Fibroblast of the aortic adventitia (primary cell): Measurements from ENCODE around the gene ZMYND8. TPM values are rescaled to one million over a fixed set of nuclear protein-coding genes. Genes with fewer than 3 reads are reported as not detected.
"Not testable (repeated sequence)": the region's sequence is repeated elsewhere in the genome, so short reads cannot be mapped to it uniquely, and the experiment has no call there.

Source experiments
- DNase-seq: peaks from one replicate; pipeline ENCODE4 v3.0.0-alpha.2; 2010; ENCODE audit warnings: low read depth
- H3K4me3 ChIP-seq: 2 replicates; pipeline ENCODE4 v1.5.1; 2011; ENCODE audit warnings: low read depth, mild to moderate bottlenecking, control low read depth, low read length, moderate library complexity
- CTCF ChIP-seq: IDR thresholded peaks from 2 replicates; pipeline ENCODE4 v1.5.1; 2011; ENCODE audit warnings: mild to moderate bottlenecking, low read length, control low read depth, inconsistent platforms; ENCODE audit not compliant: insufficient read depth
- total RNA-seq: library from RNA; depleted of rRNA; stranded (reverse); fragments of >200 nt; gene quantifications from 2 replicates; pipeline ENCODE4 v1.2.3, GENCODE V29; 2012; ENCODE audit warnings: low replicate concordance

Gene ZMYND8
- total RNA-seq, 1 donor, result 24.0 TPM

DNA sequence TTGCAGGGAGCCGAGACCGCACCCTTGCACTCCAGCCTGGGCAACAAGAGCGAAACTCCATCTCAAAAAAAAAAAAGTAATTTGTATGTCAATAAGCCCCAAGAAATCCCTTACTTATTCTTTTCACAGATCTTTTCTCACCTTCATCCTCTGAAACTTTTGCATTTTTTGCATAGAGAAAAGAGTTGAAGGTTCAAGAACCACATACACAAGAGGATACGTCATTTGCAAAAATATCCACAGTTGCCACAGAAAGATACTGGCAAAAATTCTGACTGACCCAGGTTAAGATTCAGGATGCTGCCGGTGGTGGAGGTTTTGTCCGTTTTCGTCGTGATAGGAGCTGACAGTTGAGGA lies 94.5 kb downstream of the ZMYND8 start:
- TF ChIP-seq CTCF, result no peak
- H3K4me3 ChIP-seq, result no peak overlapping the region
- DNase-seq, result no peak

- DNase-seq, H3K4me3 ChIP-seq: not testable (repeated sequence)
These were observed 95.2 kb downstream of the ZMYND8 start for GRCh38 chr20:47261161-47261774.

GRCh38 chr20:47260540-47261126 lies 95.9 kb downstream of the ZMYND8 start:
- DNase-seq, H3K4me3 ChIP-seq: not testable (repeated sequence)

GRCh38 chr20:47258745-47259695 lies 97.5 kb downstream of the ZMYND8 start:
- H3K4me3 ChIP-seq, result no peak overlapping the region
- no peak for TF ChIP-seq CTCF
- peak; percentile 58 for DNase-seq

DNA sequence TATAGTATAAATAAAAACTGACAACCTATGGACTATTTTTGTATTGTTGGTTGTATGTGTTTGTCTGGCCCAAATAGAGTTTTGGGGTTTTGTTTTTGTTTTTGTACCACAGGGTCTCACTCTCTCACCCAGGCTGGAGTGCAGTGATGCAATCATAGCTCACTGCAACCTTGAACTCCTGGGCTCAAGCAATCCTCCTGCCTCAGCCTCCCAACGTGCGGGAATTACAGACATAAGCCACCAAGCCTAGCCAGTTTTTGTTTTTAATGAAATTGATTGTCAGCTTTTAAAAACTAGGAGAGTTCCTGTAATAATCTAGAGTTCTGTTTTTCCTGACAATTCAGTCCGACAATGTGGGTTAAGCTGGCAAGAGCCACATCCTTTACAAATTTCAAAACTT lies 98.7 kb downstream of the ZMYND8 start:
- H3K4me3 ChIP-seq, result no peak overlapping the region
- no peak for TF ChIP-seq CTCF
- no peak for DNase-seq

DNA sequence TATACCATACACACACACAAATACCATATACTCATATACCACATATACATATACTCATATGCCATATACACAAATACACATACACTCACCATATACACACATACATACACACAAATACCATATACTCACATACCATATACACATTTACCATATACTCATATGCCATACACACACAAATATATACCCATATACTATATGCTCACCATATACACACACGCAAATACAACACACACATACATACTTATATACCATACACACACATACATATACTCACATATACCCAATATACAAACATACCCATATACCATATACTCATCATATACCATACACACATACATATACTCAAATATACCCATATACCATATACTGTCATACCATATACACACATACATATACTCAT lies 99.2 kb downstream of the ZMYND8 start:
- TF ChIP-seq CTCF, result no peak
- DNase-seq, result no peak
- H3K4me3 ChIP-seq, result no peak overlapping the region

DNA sequence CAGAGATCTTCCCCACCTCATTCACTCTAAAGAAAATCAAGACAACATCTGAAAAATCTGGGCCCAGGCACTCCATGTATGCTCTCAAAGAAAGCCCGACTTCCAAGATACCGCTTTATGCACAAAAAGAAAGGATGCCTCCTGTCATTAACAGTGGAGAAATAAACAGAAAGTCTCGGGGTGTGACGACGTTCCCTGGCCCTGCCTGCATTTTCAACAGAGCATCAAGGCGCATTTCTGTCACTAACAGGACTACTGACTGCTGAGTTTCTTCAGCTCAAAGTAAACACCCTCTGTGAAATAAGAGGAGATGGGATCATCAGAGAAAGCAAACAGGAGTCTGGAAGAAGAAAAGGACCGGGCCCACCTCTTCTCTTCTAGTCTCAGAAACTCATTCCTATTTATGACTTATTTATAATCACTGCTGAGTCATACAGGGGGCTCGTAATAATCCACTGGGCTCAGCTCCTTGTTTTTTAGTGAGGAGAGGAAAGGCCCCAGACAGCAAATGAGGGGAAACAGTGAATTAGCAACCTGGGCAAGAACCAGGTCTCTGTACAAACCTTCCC lies 99.7 kb downstream of the ZMYND8 start:
- TF ChIP-seq CTCF, result no peak
- DNase-seq, result peak; percentile 43
- H3K4me3 ChIP-seq, result no peak overlapping the region
